ENCODE measurements around the gene BPIFB6.

DNA sequence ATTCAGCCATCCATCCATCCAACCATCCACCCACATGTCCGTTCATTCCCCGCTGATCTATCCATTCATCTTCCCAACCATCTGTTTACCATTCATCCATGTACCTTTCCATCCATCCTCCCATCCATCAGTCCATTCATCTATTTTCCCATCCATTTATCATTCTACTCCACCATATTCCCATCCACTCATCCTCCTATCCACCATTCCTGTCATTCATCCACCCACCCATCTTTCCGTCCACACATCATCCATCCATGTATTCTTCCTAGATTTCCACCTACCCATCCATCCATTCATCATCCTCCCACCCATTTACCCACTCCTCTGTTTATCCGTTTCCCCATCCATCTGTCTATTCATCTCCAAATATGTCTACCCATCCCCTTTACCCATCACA lies 6.8 kb downstream of the BPIFB6 start:
- TF ChIP-seq TAF1 (conservative IDR thresholded peaks at IDR 0.05) = no peak
- TF ChIP-seq, protein P1, sequence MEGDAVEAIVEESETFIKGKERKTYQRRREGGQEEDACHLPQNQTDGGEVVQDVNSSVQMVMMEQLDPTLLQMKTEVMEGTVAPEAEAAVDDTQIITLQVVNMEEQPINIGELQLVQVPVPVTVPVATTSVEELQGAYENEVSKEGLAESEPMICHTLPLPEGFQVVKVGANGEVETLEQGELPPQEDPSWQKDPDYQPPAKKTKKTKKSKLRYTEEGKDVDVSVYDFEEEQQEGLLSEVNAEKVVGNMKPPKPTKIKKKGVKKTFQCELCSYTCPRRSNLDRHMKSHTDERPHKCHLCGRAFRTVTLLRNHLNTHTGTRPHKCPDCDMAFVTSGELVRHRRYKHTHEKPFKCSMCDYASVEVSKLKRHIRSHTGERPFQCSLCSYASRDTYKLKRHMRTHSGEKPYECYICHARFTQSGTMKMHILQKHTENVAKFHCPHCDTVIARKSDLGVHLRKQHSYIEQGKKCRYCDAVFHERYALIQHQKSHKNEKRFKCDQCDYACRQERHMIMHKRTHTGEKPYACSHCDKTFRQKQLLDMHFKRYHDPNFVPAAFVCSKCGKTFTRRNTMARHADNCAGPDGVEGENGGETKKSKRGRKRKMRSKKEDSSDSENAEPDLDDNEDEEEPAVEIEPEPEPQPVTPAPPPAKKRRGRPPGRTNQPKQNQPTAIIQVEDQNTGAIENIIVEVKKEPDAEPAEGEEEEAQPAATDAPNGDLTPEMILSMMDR (IDR thresholded peaks at IDR 0.05; ENCODE audit: low read depth, low read length, missing input control) = no peak
- TF ChIP-seq JUND (IDR thresholded peaks at IDR 0.05) = no peak
- TF ChIP-seq, protein P2, sequence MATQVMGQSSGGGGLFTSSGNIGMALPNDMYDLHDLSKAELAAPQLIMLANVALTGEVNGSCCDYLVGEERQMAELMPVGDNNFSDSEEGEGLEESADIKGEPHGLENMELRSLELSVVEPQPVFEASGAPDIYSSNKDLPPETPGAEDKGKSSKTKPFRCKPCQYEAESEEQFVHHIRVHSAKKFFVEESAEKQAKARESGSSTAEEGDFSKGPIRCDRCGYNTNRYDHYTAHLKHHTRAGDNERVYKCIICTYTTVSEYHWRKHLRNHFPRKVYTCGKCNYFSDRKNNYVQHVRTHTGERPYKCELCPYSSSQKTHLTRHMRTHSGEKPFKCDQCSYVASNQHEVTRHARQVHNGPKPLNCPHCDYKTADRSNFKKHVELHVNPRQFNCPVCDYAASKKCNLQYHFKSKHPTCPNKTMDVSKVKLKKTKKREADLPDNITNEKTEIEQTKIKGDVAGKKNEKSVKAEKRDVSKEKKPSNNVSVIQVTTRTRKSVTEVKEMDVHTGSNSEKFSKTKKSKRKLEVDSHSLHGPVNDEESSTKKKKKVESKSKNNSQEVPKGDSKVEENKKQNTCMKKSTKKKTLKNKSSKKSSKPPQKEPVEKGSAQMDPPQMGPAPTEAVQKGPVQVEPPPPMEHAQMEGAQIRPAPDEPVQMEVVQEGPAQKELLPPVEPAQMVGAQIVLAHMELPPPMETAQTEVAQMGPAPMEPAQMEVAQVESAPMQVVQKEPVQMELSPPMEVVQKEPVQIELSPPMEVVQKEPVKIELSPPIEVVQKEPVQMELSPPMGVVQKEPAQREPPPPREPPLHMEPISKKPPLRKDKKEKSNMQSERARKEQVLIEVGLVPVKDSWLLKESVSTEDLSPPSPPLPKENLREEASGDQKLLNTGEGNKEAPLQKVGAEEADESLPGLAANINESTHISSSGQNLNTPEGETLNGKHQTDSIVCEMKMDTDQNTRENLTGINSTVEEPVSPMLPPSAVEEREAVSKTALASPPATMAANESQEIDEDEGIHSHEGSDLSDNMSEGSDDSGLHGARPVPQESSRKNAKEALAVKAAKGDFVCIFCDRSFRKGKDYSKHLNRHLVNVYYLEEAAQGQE (IDR thresholded peaks at IDR 0.05) = no peak
- TF ChIP-seq EGR1 (IDR thresholded peaks at IDR 0.05; ENCODE audit: low read depth in 2 of 2) = no peak
